Astrocyte (in vitro differentiated cells and primary cell): Measurements from ENCODE around the gene CINP. TPM values are rescaled to one million over a fixed set of nuclear protein-coding genes. Genes with fewer than 3 reads are reported as not detected.

ENCODE experiments used
- DNase-seq: peaks from one replicate; pipeline ENCODE4 v3.0.0-alpha.2; 2010; ENCODE audit warnings: low read depth
- FAIRE-seq: peaks from 2 replicates; lab custom pipeline; 2011; peaks lifted over from hg19 to GRCh38; lab: Jason Lieb, UNC
- H2AFZ ChIP-seq: 2 replicates; pipeline ENCODE4 v1.6.0; 2012; ENCODE audit warnings: low read depth, low read length, inconsistent platforms
- H3K27ac ChIP-seq: 2 replicates; pipeline ENCODE4 v1.5.1; 2011; ENCODE audit warnings: low read depth, low read length, inconsistent platforms
- H3K27me3 ChIP-seq: 2 replicates; pipeline ENCODE4 v1.6.0; 2011; ENCODE audit warnings: low read length, inconsistent platforms; ENCODE audit not compliant: insufficient read depth
- H3K36me3 ChIP-seq: 2 replicates; pipeline ENCODE4 v1.5.1; 2011; ENCODE audit warnings: low read length, inconsistent platforms; ENCODE audit not compliant: insufficient read depth
- H3K4me1 ChIP-seq: 2 replicates; pipeline ENCODE4 v1.5.1; 2011; ENCODE audit warnings: low read length, inconsistent platforms; ENCODE audit not compliant: insufficient read depth
- H3K4me2 ChIP-seq: 2 replicates; pipeline ENCODE4 v1.6.0; 2012; ENCODE audit warnings: low read length, inconsistent platforms
- H3K4me3 ChIP-seq: 2 replicates; pipeline ENCODE4 v1.5.1; 2011; ENCODE audit warnings: low read depth, mild to moderate bottlenecking, low read length, inconsistent platforms; ENCODE audit not compliant: insufficient read depth
- H3K79me2 ChIP-seq: 2 replicates; pipeline ENCODE4 v1.6.0; 2012; ENCODE audit warnings: mild to moderate bottlenecking, low read length, inconsistent platforms; ENCODE audit not compliant: insufficient read depth
- H3K9ac ChIP-seq: 2 replicates; pipeline ENCODE4 v1.6.0; 2012; ENCODE audit warnings: mild to moderate bottlenecking, low read length, inconsistent platforms
- H3K9me3 ChIP-seq: 2 replicates; pipeline ENCODE4 v1.5.1; 2012; ENCODE audit warnings: low read depth, mild to moderate bottlenecking, low read length, inconsistent platforms; ENCODE audit not compliant: insufficient read depth
- H4K20me1 ChIP-seq: 2 replicates; pipeline ENCODE4 v1.6.0; 2012; ENCODE audit warnings: low read length, inconsistent platforms; ENCODE audit not compliant: insufficient read depth
- H3K27ac Mint-ChIP-seq: one replicate; pipeline ENCODE4 v1.8.0; 2021; ENCODE audit warnings: mild to moderate bottlenecking, mixed read lengths; ENCODE audit not compliant: unreplicated experiment
- H3K27me3 Mint-ChIP-seq: one replicate; pipeline ENCODE4 v1.8.0; 2021; ENCODE audit warnings: low read depth, mixed read lengths; ENCODE audit not compliant: unreplicated experiment
- H3K36me3 Mint-ChIP-seq: one replicate; pipeline ENCODE4 v1.8.0; 2021; ENCODE audit warnings: low read depth, mixed read lengths; ENCODE audit not compliant: unreplicated experiment
- H3K4me1 Mint-ChIP-seq: one replicate; pipeline ENCODE4 v1.8.0; 2021; ENCODE audit warnings: low read depth, mixed read lengths; ENCODE audit not compliant: unreplicated experiment
- H3K4me3 Mint-ChIP-seq: one replicate; pipeline ENCODE4 v1.8.0; 2021; ENCODE audit warnings: mild to moderate bottlenecking, moderate library complexity, mixed read lengths; ENCODE audit not compliant: unreplicated experiment
- H3K9me3 Mint-ChIP-seq: one replicate; pipeline ENCODE4 v1.8.0; 2021; ENCODE audit warnings: mild to moderate bottlenecking, mixed read lengths; ENCODE audit not compliant: unreplicated experiment
- EZH2 ChIP-seq: IDR thresholded peaks from 2 replicates; pipeline ENCODE4 v1.6.1; 2012; ENCODE audit warnings: mild to moderate bottlenecking, low read length, inconsistent platforms; ENCODE audit not compliant: insufficient read depth
- total RNA-seq: library from RNA; stranded (reverse); gene quantifications from 2 replicates; pipeline ENCODE4 v1.2.1, GENCODE V29; 2021
- TF ChIP-seq, protein P1 (sequence below): IDR thresholded peaks from 2 replicates; pipeline ENCODE4 v1.5.1; 2011; ENCODE audit warnings: low read depth, mild to moderate bottlenecking, inconsistent platforms, low read length, moderate library complexity; ENCODE audit not compliant: insufficient read depth

The CINP gene
- total RNA-seq, 1 donor from 2014 or later, result 34.9 TPM

DNA sequence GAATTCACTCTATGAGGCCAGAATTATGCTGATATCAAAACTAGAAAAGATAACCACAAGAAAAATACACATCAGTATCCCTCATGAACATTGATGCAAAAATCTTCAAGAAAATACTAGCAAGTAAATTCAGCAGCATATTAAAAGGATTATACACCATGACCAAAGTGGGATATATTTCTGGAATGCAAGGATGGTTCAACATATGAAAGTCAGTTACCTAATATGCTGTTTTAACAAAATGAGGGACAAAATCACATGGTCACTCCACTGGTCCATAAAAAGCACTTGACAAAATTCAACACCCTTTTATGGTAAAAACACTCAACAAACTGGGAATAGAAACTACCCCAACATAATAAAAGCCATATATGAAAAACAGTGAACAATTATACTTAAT lies 40.3 kb upstream of the CINP start:
- H3K4me2 ChIP-seq, result no peak overlapping the region
- peaks cover 22% of the 10 kb centered on the region for H3K9me3 Mint-ChIP-seq
- H3K4me3 Mint-ChIP-seq, result peak overlapping the region; percentile 28
- H3K4me1 ChIP-seq, result no peaks in the 10 kb centered on the region
- no peak overlapping the region for H3K27ac ChIP-seq
- H3K36me3 ChIP-seq, result peaks cover 3% of the 10 kb centered on the region
- no peaks in the 10 kb centered on the region for H3K27me3 Mint-ChIP-seq
- H3K27ac Mint-ChIP-seq, result no peak overlapping the region
- H3K27me3 ChIP-seq, result no peaks in the 10 kb centered on the region
- H4K20me1 ChIP-seq, result no peaks in the 10 kb centered on the region
- TF ChIP-seq, protein P1, sequence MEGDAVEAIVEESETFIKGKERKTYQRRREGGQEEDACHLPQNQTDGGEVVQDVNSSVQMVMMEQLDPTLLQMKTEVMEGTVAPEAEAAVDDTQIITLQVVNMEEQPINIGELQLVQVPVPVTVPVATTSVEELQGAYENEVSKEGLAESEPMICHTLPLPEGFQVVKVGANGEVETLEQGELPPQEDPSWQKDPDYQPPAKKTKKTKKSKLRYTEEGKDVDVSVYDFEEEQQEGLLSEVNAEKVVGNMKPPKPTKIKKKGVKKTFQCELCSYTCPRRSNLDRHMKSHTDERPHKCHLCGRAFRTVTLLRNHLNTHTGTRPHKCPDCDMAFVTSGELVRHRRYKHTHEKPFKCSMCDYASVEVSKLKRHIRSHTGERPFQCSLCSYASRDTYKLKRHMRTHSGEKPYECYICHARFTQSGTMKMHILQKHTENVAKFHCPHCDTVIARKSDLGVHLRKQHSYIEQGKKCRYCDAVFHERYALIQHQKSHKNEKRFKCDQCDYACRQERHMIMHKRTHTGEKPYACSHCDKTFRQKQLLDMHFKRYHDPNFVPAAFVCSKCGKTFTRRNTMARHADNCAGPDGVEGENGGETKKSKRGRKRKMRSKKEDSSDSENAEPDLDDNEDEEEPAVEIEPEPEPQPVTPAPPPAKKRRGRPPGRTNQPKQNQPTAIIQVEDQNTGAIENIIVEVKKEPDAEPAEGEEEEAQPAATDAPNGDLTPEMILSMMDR, result no peak
- TF ChIP-seq EZH2, result no peak
- H3K79me2 ChIP-seq, result no peaks in the 10 kb centered on the region
- FAIRE-seq (no peak), DNase-seq (no peak)
- H3K9me3 ChIP-seq, result peaks cover 10% of the 10 kb centered on the region
- no peak overlapping the region for H2AFZ ChIP-seq
- no peak overlapping the region for H3K9ac ChIP-seq
- no peaks in the 10 kb centered on the region for H3K4me1 Mint-ChIP-seq
- no peak overlapping the region for H3K4me3 ChIP-seq
- H3K36me3 Mint-ChIP-seq, result peaks cover 39% of the 10 kb centered on the region

DNA sequence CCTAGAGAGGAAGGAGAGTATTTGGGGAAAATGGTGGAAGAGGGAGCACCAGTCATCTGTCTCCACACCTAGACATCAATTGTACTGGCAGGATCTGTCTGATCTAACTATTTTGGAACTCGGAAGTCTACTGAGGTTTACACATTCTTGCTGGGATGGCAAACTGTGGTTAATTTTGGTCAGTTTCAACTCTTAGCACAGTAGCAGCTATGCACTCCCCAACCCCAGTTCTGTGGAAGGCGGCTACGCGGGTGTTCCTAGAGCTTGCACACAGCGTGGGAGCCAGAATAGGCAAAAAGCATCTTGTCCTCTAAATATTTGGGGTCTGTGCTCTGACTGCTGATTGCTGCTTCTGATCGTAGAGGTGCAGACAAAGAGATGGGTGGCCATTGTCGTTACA lies 33.8 kb upstream of the CINP start:
- Mint-ChIP-seq H3K9me3 (peaks cover 10% of the 10 kb centered on the region), H3K4me1 (peaks cover 2% of the 10 kb centered on the region), H3K4me3 (no peak overlapping the region), H3K27me3 (no peaks in the 10 kb centered on the region), H3K36me3 (peaks cover 25% of the 10 kb centered on the region), H3K27ac (no peak overlapping the region)
- H3K9me3 ChIP-seq, result peaks cover 10% of the 10 kb centered on the region
- H2AFZ ChIP-seq, result no peak overlapping the region
- DNase-seq (peak; percentile 14), FAIRE-seq (no peak)
- no peaks in the 10 kb centered on the region for H3K4me1 ChIP-seq
- no peaks in the 10 kb centered on the region for H3K27me3 ChIP-seq
- no peaks in the 10 kb centered on the region for H3K79me2 ChIP-seq
- H3K4me3 ChIP-seq, result no peak overlapping the region
- peaks cover 10% of the 10 kb centered on the region for H4K20me1 ChIP-seq
- H3K4me2 ChIP-seq, result no peak overlapping the region
- H3K27ac ChIP-seq, result no peak overlapping the region
- no peak overlapping the region for H3K9ac ChIP-seq
- H3K36me3 ChIP-seq, result peaks cover 2% of the 10 kb centered on the region
- TF ChIP-seq, protein P1, result no peak
- no peak for TF ChIP-seq EZH2

DNA sequence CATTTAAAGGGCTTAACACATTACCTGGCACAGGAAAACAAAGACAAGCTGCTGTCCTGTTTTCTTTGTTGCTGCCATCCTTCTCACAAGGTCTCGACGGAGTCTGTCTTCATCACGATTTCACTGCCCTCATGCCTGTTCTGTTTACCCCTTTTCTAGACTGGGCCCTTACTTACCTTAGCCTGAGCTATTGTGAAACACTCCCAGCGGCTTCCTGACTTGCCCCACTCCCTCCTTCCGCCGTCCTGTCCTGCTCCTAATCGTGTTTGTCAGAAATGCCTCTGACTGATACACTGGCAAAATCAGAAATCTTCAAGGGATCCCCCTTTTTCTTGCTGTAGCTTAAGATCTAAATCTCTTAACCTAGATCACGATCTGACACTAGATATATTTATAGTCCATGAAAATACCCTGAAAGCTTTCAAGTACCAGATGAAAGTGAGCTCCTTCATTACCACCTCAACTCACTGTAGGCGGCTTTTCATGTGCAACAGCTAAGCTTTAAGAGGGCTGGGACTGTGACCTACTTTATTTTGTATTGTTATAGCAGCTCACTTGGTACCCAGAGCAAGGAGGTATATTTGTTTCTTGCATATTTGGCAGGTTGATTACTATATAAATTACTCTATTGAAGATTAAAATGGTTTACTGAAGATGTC lies 32.2 kb upstream of the CINP start:
- H3K36me3 Mint-ChIP-seq, result peaks cover 19% of the 10 kb centered on the region
- no peak for FAIRE-seq
- H3K4me2 ChIP-seq, result no peak overlapping the region

More for the DNA sequence above, 32.2 kb upstream of the CINP start:
- Mint-ChIP-seq H3K4me3 (no peak overlapping the region), H3K4me1 (peaks cover 8% of the 10 kb centered on the region), H3K27me3 (no peaks in the 10 kb centered on the region), H3K27ac (no peak overlapping the region), H3K9me3 (peaks cover 10% of the 10 kb centered on the region)
- H3K4me1 ChIP-seq, result peaks cover 7% of the 10 kb centered on the region
- H3K9me3 ChIP-seq, result peaks cover 7% of the 10 kb centered on the region
- no peaks in the 10 kb centered on the region for H3K27me3 ChIP-seq
- H3K4me3 ChIP-seq, result no peak overlapping the region
- peaks cover 2% of the 10 kb centered on the region for H3K36me3 ChIP-seq
- H3K79me2 ChIP-seq, result no peaks in the 10 kb centered on the region
- no peak overlapping the region for H3K27ac ChIP-seq
- H3K9ac ChIP-seq, result no peak overlapping the region
- DNase-seq, result no peak
- TF ChIP-seq EZH2, result no peak
- TF ChIP-seq, protein P1, result no peak
- H2AFZ ChIP-seq, result no peak overlapping the region
- H4K20me1 ChIP-seq, result peaks cover 18% of the 10 kb centered on the region
